Heart left ventricle (tissue), 16 donors: ENCODE measurements around the gene LRRC63. TPM values are rescaled to one million over a fixed set of nuclear protein-coding genes. Genes with fewer than 3 reads are reported as not detected.

Experiments used
- ATAC-seq, 4 donors: fragments of 200-7000 bp; cut with Tn5 transposase; one replicate each; pipeline ENCODE4 v1.9.1; 2020 to 2022; ENCODE audit warnings: moderate library complexity in 4 of 4, mild to moderate bottlenecking in 3 of 4, moderate number of reproducible peaks in 1 of 4
- DNase-seq, 5 donors: peaks; one replicate each; pipeline ENCODE4 v3.0.0-alpha.2; 2020
- H3K27ac ChIP-seq, 12 donors: fragments of 200-600 bp; sonication (generic) in 4 of 12; one replicate each; pipeline versions ENCODE4 v1.5.0 to v1.8.0; 2016 to 2022; ENCODE audit warnings: mild to moderate bottlenecking in 2 of 12
- H3K27me3 ChIP-seq, 9 donors: fragments of 200-600 bp; sonication (generic) in 2 of 9; one replicate each; pipeline versions ENCODE4 v1.5.1 to v1.8.0; 2016 to 2022; ENCODE audit warnings: mild to moderate bottlenecking in 3 of 9
- H3K36me3 ChIP-seq, 9 donors: fragments of 200-600 bp; sonication (generic) in 2 of 9; one replicate each; pipeline versions ENCODE4 v1.5.0 to v1.8.0; 2018 to 2022; ENCODE audit warnings: mild to moderate bottlenecking in 2 of 9
- H3K4me1 ChIP-seq, 12 donors: fragments of 200-600 bp; sonication (generic) in 4 of 12; one replicate each; pipeline versions ENCODE4 v1.5.0 to v1.8.0; 2016 to 2022; ENCODE audit warnings: mild to moderate bottlenecking in 3 of 12
- H3K4me3 ChIP-seq, 12 donors: fragments of 200-600 bp; sonication (generic) in 4 of 12; one replicate each; pipeline versions ENCODE4 v1.5.0 to v1.8.0; 2017 to 2022; ENCODE audit warnings: mild to moderate bottlenecking in 9 of 12, moderate library complexity in 4 of 12
- H3K9me3 ChIP-seq, 12 donors: fragments of 200-600 bp; sonication (generic) in 4 of 12; one replicate each; pipeline versions ENCODE4 v1.5.0 to v1.8.0; 2016 to 2022; ENCODE audit warnings: mild to moderate bottlenecking in 1 of 12
- POLR2A ChIP-seq, 2 donors: fragments of 450-650 bp; IDR thresholded peaks; one replicate each; pipeline ENCODE4 v1.6.1; 2017; ENCODE audit warnings: antibody characterized with exemption in 2 of 2, mild to moderate bottlenecking in 2 of 2, moderate library complexity in 2 of 2
- WGBS, 4 donors: extraction: QIAGEN DNeasy Blood & Tissue Kit in 2 of 4; methylation state at CpG; one replicate each; pipeline versions ENCODE4 v1.1.5 to v1.1.7; 2013 to 2018; 5-methylcytosine and 5-hydroxymethylcytosine counted together
- intact Hi-C, 10 donors: fragments of 100-400 bp; cut with DNase I; formaldehyde crosslinking; loops; one replicate each; pipeline versions ENCODE4 v1.11.1 to v1.14.2; 2022
- polyA plus RNA-seq, 2 donors: library from polyadenylated mRNA; stranded (reverse); fragments of 200-250 nt; gene quantifications; one replicate each; pipeline ENCODE4 v1.2.3, GENCODE V29; 2013
- total RNA-seq, 9 donors: library from RNA; depleted of rRNA in 2 of 9; stranded (reverse); fragments of >200 nt in 2 of 9; fragmentation: NEBNext Ultra II Directional in 3 of 9; extraction: Animal tissue kit (Norgen Biotek cat#: 25700) in 3 of 9; gene quantifications; one replicate each; pipeline versions ENCODE4 v1.1.0 to v1.2.4, GENCODE V29; 2016 to 2023
- TF ChIP-seq, protein P1 (sequence below), 12 donors: fragments of 200-600 bp; sonication (generic) in 4 of 12; IDR thresholded peaks; one replicate each; pipeline versions ENCODE4 v1.5.0 to v1.8.0; 2018 to 2022; ENCODE audit warnings: antibody characterized with exemption in 12 of 12, mild to moderate bottlenecking in 5 of 12
- donor health status: ischemic (EF 13 %, LVEDD 7.1; RV severe dilation, severe dysfunction).
- donor health status: healthy with polysubstance abuse.
- donor health status: DM: no; HTN: yes; CAD: no.
- donor health status: DM: no; HTN: no; CAD: no.
- donor health status: ischemic (EF 25% LVEDD 6.9; RV normal size, moderate dysfunction).
- donor health status: ischemic (EF 25% LVEDD 5.7; RV mildly dilated, moderate dysfunction).
- donor health status: healthy.
- donor health status: DM: yes; HTN: yes; CAD: no.
- donor health status: ischemic (EF 35%, LVEDD 5.7; RV mildly dilated, moderate dysfunction).
- donor health status: nonischemic (EF 11% LVEDD 7.7; RV severe dilation, severe dysfunction).
- donor health status: DM: yes; HTN: yes; CAD: no.
- donor health status: PGD.
- donor health status: ischemic (EF 29% LVEDD 5.4; RV normal size, mild dysfunction).
- donor health status: nonischemic (EF 23%, LVEDD 6.1; RV moderate dilation, normal function).

LRRC63 gene
- total and polyA plus RNA-seq, 11 donors: 0.14 to 0.48 TPM; not detected in 9

DNA sequence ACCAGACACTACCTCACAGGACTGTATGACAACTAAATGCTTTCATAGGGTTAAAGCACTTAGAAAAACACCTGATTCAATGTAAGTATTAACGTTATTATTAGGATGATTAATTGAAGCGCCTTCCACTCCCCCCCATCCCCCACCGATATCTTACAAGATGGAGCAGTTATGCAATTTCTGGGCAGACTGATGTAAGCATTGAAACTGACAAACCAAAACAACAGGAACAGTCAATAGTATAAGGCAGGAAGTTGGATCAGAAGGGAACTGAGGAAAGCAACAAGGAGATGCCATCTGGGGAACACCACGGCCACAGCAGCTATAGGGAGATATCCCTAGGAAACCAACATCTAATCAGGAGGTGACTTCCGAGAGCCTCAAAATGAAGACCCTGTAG is 33.6 kb upstream of the LRRC63 start:
- Histone ChIP-seq H3K27me3 (peaks cover 0 to 2% (median 0%) of the 10 kb centered on the region in 9 donors), H3K4me3 (peak overlapping the region in 1 of 12 donors; percentile 60), H3K9me3 (no peaks in the 10 kb centered on the region), H3K4me1 (peaks cover 0 to 58% (median 0%) of the 10 kb centered on the region in 12 donors), H3K27ac (peak overlapping the region in 2 of 12 donors; percentile 36 to 91), H3K36me3 (no peaks in the 10 kb centered on the region)
- peak in 3 of 4 donors; percentile 39 to 55 (median 41) for ATAC-seq
- intact Hi-C loops: no loop called here
- no peak for TF ChIP-seq POLR2A (IDR thresholded peaks at IDR 0.05)
- TF ChIP-seq, protein P1, sequence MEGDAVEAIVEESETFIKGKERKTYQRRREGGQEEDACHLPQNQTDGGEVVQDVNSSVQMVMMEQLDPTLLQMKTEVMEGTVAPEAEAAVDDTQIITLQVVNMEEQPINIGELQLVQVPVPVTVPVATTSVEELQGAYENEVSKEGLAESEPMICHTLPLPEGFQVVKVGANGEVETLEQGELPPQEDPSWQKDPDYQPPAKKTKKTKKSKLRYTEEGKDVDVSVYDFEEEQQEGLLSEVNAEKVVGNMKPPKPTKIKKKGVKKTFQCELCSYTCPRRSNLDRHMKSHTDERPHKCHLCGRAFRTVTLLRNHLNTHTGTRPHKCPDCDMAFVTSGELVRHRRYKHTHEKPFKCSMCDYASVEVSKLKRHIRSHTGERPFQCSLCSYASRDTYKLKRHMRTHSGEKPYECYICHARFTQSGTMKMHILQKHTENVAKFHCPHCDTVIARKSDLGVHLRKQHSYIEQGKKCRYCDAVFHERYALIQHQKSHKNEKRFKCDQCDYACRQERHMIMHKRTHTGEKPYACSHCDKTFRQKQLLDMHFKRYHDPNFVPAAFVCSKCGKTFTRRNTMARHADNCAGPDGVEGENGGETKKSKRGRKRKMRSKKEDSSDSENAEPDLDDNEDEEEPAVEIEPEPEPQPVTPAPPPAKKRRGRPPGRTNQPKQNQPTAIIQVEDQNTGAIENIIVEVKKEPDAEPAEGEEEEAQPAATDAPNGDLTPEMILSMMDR (IDR thresholded peaks at IDR 0.05): no peak
- WGBS, 4 donors: 74 to 86% (median 77%) methylated on average over 5 of the region's 5 CpGs
- no peak for DNase-seq

DNA sequence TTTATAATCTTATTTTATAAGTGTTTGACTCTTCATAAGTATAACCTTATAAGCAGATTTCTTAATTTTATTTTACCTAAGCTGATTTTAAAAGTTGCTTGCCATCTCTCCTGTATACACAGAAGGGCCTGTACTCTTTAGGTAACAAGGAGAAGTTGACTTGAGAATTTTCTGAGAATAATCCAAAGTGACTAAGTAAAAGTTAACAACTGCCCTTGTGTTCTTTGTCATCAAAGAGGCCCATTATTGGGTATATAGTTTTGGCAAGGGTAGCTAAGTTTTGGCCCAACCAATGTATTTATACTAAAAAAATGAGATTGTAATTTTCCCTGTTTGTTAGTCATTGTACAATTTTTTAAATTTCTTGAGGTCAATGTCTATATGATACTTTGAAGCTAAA is 32.9 kb upstream of the LRRC63 start:
- no peaks in the 10 kb centered on the region for H3K36me3 ChIP-seq
- H3K4me3 ChIP-seq: peak overlapping the region in 3 of 12 donors; percentile 18 to 60 (median 18)
- H3K27ac ChIP-seq: peak overlapping the region in 1 of 12 donors; percentile 91
- ATAC-seq: no peak
- intact Hi-C loops: no loop called here
- DNase-seq: no peak
- peaks cover 0 to 2% (median 0%) of the 10 kb centered on the region in 9 donors for H3K27me3 ChIP-seq
- H3K4me1 ChIP-seq: peaks cover 0 to 58% (median 0%) of the 10 kb centered on the region in 12 donors
- no peaks in the 10 kb centered on the region for H3K9me3 ChIP-seq
- no peak for TF ChIP-seq POLR2A (IDR thresholded peaks at IDR 0.05)
- TF ChIP-seq, protein P1 (IDR thresholded peaks at IDR 0.05): no peak

DNA sequence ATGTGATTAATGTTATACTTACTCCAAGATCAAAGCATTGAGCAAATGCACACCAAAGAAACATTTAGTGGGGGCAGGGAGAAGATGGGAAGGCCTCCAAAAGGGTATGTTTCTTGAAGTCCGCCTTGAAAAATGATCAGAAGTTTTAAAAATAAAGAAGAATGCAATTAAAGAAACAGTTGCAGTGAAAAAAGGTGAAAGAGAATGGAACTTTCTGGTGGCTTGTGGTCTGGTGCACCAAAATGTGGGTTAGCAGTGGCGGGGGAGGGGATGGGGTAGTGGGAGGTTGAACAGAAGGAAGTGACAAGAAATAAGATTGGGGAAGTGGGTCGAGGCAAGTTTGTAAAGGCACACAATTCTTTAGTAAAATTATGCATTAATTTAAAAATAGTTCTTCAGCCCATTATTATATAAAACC is 32.2 kb upstream of the LRRC63 start:
- ATAC-seq (no peak), DNase-seq (peak; percentile 44 to 62 (median 55))
- no peaks in the 10 kb centered on the region for H3K9me3 ChIP-seq
- H3K36me3 ChIP-seq: no peaks in the 10 kb centered on the region
- TF ChIP-seq POLR2A (IDR thresholded peaks at IDR 0.05): no peak
- peaks cover 0 to 2% (median 0%) of the 10 kb centered on the region in 9 donors for H3K27me3 ChIP-seq
- H3K27ac ChIP-seq: peak overlapping the region in 1 of 12 donors; percentile 91
- peak overlapping the region in 4 of 12 donors; percentile 36 to 60 (median 41) for H3K4me3 ChIP-seq
- intact Hi-C loops: no loop called here
- WGBS, 4 donors: 59 to 69% (median 66%) methylated on average over 3 of the region's 3 CpGs
- H3K4me1 ChIP-seq: peaks cover 0 to 58% (median 0%) of the 10 kb centered on the region in 12 donors

DNA sequence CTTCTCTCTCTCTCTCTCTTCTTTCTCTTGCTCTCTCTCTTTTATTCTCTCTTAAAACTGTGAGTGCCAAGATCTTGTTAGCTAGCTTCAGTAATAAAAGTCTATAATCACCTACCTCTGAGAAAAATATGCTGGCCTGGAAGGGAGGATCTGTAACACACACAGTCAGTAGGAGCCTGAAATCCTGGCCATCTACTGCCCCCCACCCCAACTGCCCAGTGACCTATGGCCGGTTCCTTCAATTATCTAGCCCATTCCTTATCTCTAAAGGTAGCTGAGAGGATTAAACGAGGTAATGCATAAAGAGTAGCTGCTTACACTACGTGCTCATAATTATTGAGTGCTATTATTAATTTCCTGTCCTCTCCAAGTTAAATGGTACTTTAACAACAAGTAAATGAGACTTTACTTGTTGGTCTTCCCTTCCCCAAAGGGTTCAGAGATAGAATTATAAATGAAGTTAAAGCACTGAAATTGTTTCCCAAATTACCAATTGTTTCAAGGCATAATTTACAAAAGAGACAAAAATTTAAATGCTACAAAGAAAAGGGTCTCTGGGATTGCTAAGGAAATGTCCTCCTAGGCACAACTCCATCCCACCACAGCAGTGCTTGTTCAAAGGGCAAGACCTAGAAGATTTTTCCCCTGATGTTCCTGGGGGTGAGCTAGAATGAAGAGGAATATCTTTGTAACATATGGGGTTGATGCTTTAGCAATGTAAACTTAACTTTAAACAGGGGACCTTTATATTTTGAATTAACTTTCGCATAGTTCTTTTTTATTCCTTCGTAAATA is 31.6 kb upstream of the LRRC63 start:
- Histone ChIP-seq H3K27me3 (peaks cover 0 to under 1% (median 0%) of the 10 kb centered on the region in 9 donors), H3K9me3 (no peaks in the 10 kb centered on the region), H3K4me3 (peak overlapping the region in 9 of 12 donors; percentile 7 to 60 (median 36)), H3K27ac (peak overlapping the region in 1 of 12 donors; percentile 91), H3K4me1 (peaks cover 0 to 58% (median 0%) of the 10 kb centered on the region in 12 donors), H3K36me3 (no peaks in the 10 kb centered on the region)
- WGBS, 4 donors: 46 to 52% (median 49%) methylated on average over 5 of the region's 5 CpGs
- no peak for ATAC-seq
- no peak for TF ChIP-seq POLR2A (IDR thresholded peaks at IDR 0.05)
- TF ChIP-seq, protein P1 (IDR thresholded peaks at IDR 0.05): no peak
- intact Hi-C loops: no loop called here
- no peak for DNase-seq
